Activated naive CD4-positive, alpha-beta T cell treated with anti-CD3 and anti-CD28 coated beads, Interleukin-2, amount 10 ng/mL, durations not matched to agents 5 hours and 36 hours (primary cell): Measurements from ENCODE around the gene ST6GALNAC5. TPM values are rescaled to one million over a fixed set of nuclear protein-coding genes. Genes with fewer than 3 reads are reported as not detected.

ENCODE experiments used
- microRNA-seq: library from miRNA; unstranded; fragments of <30 nt; microRNA quantifications from one replicate; pipeline ENCODE4 v1.2.0, GENCODE V29; 2022; ENCODE audit warnings: borderline microRNAs expressed, borderline replicate concordance
- total RNA-seq, 2 experiments: library from RNA; stranded (reverse); gene quantifications; one replicate each; pipeline ENCODE4 v1.2.3, GENCODE V29; 2021

ST6GALNAC5 gene
- total RNA-seq, result not detected

GRCh38 chr1:76867342-76868130 lies at the start of gene ST6GALNAC5:
Gene ST6GALNAC5 (plus strand): TSS chr1:76867480.

Small RNA genes within 50 kb of the gene (microRNA-seq; reads per million reads assigned to microRNA genes)
- not detected for gene MIR7156
